Osteoblast (primary cell): Measurements from ENCODE around the gene EMD. TPM values are rescaled to one million over a fixed set of nuclear protein-coding genes. Genes with fewer than 3 reads are reported as not detected.

ENCODE experiments used
- DNase-seq: peaks from one replicate; pipeline ENCODE4 v3.0.0; 2011; ENCODE audit warnings: low spot score, mixed read lengths; ENCODE audit not compliant: insufficient read length; ENCODE audit errors: missing footprints
- H2AFZ ChIP-seq: 2 replicates; pipeline ENCODE4 v1.6.0; 2011; ENCODE audit warnings: mild to moderate bottlenecking, low read length
- H3K27ac ChIP-seq: 2 replicates; pipeline ENCODE4 v1.5.1; 2011; ENCODE audit warnings: mild to moderate bottlenecking, low read depth, low read length, moderate library complexity
- H3K27me3 ChIP-seq: 2 replicates; pipeline ENCODE4 v1.6.0; 2012; ENCODE audit warnings: mild to moderate bottlenecking, control low read depth, inconsistent platforms, low read length, moderate library complexity; ENCODE audit not compliant: insufficient read depth
- H3K36me3 ChIP-seq: 2 replicates; pipeline ENCODE4 v1.5.1; 2011; ENCODE audit warnings: mild to moderate bottlenecking, low read length, control low read depth, moderate library complexity; ENCODE audit not compliant: insufficient read depth
- H3K4me1 ChIP-seq: 2 replicates; pipeline ENCODE4 v1.5.1; 2011; ENCODE audit warnings: mild to moderate bottlenecking, low read length, control low read depth, moderate library complexity; ENCODE audit not compliant: insufficient read depth
- H3K4me2 ChIP-seq: 2 replicates; pipeline ENCODE4 v1.6.0; 2011; ENCODE audit warnings: mild to moderate bottlenecking, low read length; ENCODE audit not compliant: insufficient read depth
- H3K4me3 ChIP-seq: fragments of 200-600 bp; sonication (generic); 3 replicates; pipeline ENCODE4 v1.5.1; 2012; ENCODE audit warnings: mild to moderate bottlenecking, low read length, inconsistent platforms; ENCODE audit not compliant: insufficient read depth
- H3K79me2 ChIP-seq: 2 replicates; pipeline ENCODE4 v1.6.0; 2012; ENCODE audit warnings: mild to moderate bottlenecking, low read length, control low read depth, inconsistent platforms; ENCODE audit not compliant: insufficient read depth
- H3K9me3 ChIP-seq: 2 replicates; pipeline ENCODE4 v1.5.1; 2011; ENCODE audit warnings: low read depth, low read length, control low read depth
- H4K20me1 ChIP-seq: 2 replicates; pipeline ENCODE4 v1.6.0; 2012; ENCODE audit warnings: mild to moderate bottlenecking, low read length, control low read depth; ENCODE audit not compliant: insufficient read depth
- total RNA-seq: library from RNA; depleted of rRNA; stranded (reverse); fragments of >200 nt; gene quantifications from 2 replicates; pipeline ENCODE4 v1.2.3, GENCODE V29; 2012
- TF ChIP-seq, protein P1 (sequence below): IDR thresholded peaks from 2 replicates; pipeline ENCODE4 v1.5.1; 2011; ENCODE audit warnings: mild to moderate bottlenecking, low read depth, low read length, moderate library complexity; ENCODE audit errors: extremely low read depth

Gene EMD
- total RNA-seq, 1 donor, result 29.7 TPM

DNA sequence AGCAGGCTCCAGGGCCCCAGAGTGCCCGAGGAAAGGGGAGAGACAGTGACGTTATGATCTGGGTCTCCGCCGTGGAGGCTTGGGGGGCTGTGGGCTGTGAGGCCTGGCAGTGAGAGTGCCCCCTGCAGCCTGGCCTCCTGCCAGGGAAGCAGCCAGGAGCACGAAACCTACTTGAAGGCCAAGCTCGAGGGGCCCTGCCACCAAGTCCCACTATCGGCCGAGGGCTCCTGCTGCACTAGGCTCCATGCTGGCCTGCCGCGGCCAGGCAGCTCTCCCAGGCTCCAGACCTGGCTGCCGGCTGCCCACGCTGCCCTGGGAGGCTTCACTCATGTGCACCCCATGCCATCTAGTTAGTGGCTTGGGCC, 23.3 kb upstream of the EMD start:
- DNase-seq, result no peak
- Histone ChIP-seq H3K4me1 (no peaks in the 10 kb centered on the region), H3K27me3 (no peaks in the 10 kb centered on the region), H3K79me2 (peaks cover 41% of the 10 kb centered on the region), H3K36me3 (peaks cover 92% of the 10 kb centered on the region), H3K4me2 (no peak overlapping the region), H3K4me3 (no peak overlapping the region), H2AFZ (no peak overlapping the region), H3K9me3 (no peaks in the 10 kb centered on the region), H4K20me1 (peaks cover 73% of the 10 kb centered on the region), H3K27ac (no peak overlapping the region)
- TF ChIP-seq, protein P1, sequence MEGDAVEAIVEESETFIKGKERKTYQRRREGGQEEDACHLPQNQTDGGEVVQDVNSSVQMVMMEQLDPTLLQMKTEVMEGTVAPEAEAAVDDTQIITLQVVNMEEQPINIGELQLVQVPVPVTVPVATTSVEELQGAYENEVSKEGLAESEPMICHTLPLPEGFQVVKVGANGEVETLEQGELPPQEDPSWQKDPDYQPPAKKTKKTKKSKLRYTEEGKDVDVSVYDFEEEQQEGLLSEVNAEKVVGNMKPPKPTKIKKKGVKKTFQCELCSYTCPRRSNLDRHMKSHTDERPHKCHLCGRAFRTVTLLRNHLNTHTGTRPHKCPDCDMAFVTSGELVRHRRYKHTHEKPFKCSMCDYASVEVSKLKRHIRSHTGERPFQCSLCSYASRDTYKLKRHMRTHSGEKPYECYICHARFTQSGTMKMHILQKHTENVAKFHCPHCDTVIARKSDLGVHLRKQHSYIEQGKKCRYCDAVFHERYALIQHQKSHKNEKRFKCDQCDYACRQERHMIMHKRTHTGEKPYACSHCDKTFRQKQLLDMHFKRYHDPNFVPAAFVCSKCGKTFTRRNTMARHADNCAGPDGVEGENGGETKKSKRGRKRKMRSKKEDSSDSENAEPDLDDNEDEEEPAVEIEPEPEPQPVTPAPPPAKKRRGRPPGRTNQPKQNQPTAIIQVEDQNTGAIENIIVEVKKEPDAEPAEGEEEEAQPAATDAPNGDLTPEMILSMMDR, result no peak

DNA sequence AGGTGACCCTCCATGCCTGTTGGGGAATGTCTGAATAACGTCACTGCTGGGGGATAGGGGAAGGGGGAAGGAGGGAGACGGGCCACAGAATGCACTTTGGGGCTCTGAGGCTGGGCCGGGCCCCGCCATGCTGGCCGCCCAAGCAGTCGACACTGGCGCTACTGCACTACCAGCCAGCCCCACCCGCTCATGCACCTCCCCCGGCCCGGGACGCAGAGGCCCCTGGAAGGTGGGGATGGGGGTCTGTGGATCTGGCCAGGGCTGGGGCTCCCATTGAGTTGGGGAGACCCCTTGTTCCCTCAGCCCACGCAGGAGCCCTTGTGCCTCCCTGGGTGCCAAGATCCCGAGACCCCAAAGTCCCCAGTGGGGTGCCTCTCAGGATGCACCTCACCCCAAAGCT, 22.5 kb upstream of the EMD start:
- TF ChIP-seq, protein P1, result no peak
- Histone ChIP-seq H3K27me3 (no peaks in the 10 kb centered on the region), H3K27ac (no peak overlapping the region), H2AFZ (no peak overlapping the region), H3K4me2 (no peak overlapping the region), H3K9me3 (no peaks in the 10 kb centered on the region), H3K4me1 (no peaks in the 10 kb centered on the region), H3K4me3 (no peak overlapping the region), H3K79me2 (peaks cover 46% of the 10 kb centered on the region), H4K20me1 (peaks cover 72% of the 10 kb centered on the region), H3K36me3 (peaks cover 92% of the 10 kb centered on the region)
- no peak for DNase-seq

DNA sequence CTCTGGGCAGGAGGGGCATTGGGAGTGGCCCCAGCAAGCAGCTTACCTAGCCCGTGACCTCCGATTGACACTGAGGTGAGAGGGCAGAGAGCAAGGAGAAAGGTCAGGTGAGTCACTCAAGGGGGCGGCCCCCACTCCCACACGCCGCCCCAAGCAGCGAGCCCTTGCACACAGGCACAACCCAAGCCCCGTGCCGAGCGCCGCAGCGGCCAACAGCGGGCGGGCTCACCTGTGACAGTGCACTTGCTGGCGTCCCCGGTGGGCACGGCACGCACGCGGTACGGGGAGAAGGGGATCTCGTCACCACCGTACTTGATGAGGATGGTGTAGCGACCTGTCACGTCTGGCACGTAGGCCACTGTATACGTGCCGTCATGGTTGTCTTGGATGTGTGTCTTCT, 21.9 kb upstream of the EMD start:
- H3K79me2 ChIP-seq, result peaks cover 52% of the 10 kb centered on the region
- no peak overlapping the region for H3K4me3 ChIP-seq
- peaks cover 92% of the 10 kb centered on the region for H3K36me3 ChIP-seq
- H3K9me3 ChIP-seq, result no peaks in the 10 kb centered on the region
- H2AFZ ChIP-seq, result no peak overlapping the region
- H3K4me2 ChIP-seq, result no peak overlapping the region
- no peak for DNase-seq
- no peaks in the 10 kb centered on the region for H3K27me3 ChIP-seq
- TF ChIP-seq, protein P1, result no peak
- H4K20me1 ChIP-seq, result peaks cover 78% of the 10 kb centered on the region
- H3K4me1 ChIP-seq, result no peaks in the 10 kb centered on the region
- no peak overlapping the region for H3K27ac ChIP-seq

DNA sequence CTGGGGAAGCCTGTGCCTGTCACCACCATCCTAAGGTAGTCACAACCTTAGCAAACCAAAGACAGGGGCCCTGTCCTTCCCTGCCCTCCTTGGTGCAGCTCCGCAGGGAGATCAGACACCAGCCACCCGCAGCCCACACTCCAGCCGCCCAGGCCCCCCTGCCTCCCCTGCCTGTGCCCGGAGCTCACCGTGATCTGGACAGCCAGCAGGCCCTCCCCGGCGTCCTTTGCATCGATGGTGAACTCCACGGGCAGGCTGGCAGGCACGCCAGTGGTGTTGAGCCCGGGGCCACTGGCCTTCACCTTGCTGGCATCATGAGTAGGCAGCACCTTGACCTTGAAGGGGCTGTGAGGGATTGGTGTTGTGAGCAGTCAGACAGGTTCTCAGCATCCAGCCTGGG, 21.1 kb upstream of the EMD start:
- peaks cover 92% of the 10 kb centered on the region for H3K36me3 ChIP-seq
- no peak overlapping the region for H3K27ac ChIP-seq
- H3K4me3 ChIP-seq, result no peak overlapping the region
- H3K9me3 ChIP-seq, result no peaks in the 10 kb centered on the region
- TF ChIP-seq, protein P1, result no peak
- peaks cover 60% of the 10 kb centered on the region for H3K79me2 ChIP-seq
- DNase-seq, result no peak
- no peak overlapping the region for H3K4me2 ChIP-seq
- H4K20me1 ChIP-seq, result peaks cover 76% of the 10 kb centered on the region
- no peaks in the 10 kb centered on the region for H3K4me1 ChIP-seq
- H3K27me3 ChIP-seq, result no peaks in the 10 kb centered on the region
- no peak overlapping the region for H2AFZ ChIP-seq
